GM20431 (cell line): ENCODE measurements around the gene BAHCC1.
"Not testable (repeated sequence)": the region's sequence is repeated elsewhere in the genome, so short reads cannot be mapped to it uniquely, and the experiment has no call there.

Experiments used
- in situ Hi-C: fragments of 300-500 bp; cut with MseI, MboI; formaldehyde crosslinking; loops from one replicate; pipeline ENCODE4 v1.15.0; 2020; ENCODE audit warnings: low sequenced_read_pairs; ENCODE audit not compliant: unreplicated experiment

Gene BAHCC1

DNA sequence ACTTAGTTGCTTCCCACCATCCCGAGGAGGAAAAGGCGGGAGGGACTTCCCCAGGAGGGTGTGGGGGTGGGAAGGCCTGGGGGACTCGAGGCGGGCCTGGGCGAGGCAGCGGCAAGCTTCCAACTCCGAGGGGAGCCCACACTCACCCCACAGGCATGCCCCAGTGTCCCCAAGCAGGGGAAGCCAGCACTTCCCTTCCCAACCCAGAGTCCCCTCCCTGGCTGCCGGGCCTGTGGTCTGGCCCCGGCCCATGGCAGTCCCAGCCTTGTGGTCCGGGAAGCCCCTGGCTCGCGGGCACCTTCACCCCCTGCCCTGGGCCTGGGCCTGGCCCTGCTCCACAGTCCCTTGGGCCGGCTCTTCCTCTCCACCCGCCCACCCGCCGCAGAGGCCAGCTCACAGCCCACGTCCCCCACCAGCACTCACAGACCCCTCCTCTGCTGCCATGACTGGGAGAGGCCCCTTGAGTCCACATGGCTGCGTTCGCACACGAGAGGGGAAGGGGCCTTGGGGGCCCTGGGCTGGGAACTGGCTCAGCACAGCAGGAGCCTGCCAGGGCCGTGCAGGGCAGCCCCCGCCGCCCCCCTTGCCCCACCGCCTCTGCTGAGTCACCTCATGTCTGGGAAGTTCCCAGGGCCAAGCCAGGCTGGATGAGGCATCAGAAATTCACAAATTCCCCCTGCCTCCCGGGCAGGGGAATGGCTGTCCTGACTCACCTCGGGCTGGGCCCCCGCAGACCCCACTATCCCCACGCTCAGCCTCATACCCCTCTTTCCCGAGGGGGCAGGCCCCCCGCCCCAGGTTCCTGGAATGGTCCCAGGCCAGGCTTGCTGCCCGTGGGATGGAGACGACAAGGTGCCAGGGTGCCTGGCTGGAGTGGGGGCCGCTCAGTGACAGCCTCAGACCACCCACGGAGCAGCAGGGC lies 27.8 kb downstream of the BAHCC1 start:
- in situ Hi-C loops, result no loop called here

- in situ Hi-C loops, result no loop called here
These were observed 28.4 kb downstream of the BAHCC1 start for GRCh38 chr17:81423698-81424071.

DNA sequence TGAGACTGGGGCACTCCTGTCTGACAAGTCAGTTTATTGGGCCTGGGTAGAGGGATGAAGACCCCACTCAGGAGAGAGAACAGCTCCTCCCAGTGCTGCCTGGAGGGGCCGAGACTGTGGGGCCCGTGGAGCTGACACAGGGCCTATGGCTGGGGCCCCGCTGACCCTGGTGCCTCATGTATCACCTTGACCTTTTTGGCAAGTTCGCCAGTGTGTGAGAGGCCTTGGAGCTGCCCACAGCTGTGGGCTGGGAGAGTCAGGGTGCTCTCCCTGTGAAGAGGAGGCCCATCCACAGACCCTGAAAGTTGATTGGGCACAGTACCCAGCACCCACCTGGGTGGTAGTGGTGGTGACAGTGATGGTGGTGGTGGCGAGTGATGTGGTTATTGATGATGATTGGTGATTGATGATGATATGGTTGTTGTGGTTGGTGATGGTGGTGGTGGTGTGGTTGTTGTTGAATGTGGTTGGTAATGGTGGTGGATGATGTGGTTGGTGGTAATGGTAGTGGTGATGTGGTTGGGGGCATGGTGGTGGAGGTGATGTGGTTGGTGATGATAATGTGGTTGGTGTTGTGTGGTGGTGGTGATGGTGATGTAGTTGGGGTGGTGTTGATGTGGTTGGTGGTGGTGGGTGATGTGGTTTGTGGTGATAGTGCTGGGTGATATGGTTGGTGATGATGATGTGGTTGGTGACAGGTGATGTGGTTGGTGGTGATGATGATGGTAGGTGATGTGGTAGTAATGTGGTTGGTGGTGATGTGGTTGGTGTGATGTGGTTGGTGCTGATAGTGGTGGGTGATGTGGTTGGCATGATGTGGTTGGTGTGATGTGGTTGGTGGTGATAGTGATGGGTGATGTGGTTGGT lies 29.1 kb downstream of the BAHCC1 start:
- in situ Hi-C loops, result no loop called here

GRCh38 chr17:81425041-81425440 lies 29.8 kb downstream of the BAHCC1 start:
- in situ Hi-C loops, result not testable (repeated sequence)

- in situ Hi-C loops, result not testable (repeated sequence)
These were observed 30.6 kb downstream of the BAHCC1 start for GRCh38 chr17:81425716-81426392.

DNA sequence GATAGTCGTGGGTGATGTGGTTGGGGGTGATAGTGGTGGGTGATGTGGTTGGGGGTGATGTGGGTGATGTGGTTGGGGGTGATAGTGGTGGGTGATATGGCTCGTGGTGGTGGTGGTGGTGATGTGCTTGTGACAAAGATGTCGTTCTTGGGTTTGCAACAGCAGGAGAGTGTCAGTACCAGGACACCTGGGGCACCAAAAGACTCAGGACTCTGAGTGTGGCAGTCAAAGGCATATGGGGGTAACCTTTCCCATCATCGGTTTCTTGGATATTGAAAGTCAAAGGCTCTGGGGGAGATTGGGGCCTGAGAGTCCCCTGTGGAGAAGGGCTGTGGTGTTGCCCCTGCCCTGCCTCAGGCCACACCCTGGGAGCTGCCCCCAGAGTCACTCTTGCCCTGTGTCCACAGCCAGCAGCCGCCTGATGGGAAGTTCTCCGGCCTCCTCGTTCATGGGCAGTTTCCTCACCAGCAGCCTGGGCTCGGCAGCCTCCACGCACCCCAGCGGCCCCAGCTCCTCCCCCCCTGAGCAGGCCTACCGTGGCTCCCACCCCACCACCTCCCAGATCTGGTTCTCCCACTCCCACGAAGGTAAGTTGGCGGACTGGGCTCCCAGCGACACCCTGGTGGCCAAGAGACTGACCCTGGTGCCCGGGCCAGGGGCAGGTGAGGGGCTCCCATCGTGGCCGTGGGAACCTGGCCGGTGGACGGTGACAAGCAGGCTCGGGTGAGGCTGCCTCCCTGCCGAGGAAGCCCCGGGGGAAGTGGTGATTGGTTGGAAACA lies 31.3 kb downstream of the BAHCC1 start:
- in situ Hi-C loops, result no loop called here

DNA sequence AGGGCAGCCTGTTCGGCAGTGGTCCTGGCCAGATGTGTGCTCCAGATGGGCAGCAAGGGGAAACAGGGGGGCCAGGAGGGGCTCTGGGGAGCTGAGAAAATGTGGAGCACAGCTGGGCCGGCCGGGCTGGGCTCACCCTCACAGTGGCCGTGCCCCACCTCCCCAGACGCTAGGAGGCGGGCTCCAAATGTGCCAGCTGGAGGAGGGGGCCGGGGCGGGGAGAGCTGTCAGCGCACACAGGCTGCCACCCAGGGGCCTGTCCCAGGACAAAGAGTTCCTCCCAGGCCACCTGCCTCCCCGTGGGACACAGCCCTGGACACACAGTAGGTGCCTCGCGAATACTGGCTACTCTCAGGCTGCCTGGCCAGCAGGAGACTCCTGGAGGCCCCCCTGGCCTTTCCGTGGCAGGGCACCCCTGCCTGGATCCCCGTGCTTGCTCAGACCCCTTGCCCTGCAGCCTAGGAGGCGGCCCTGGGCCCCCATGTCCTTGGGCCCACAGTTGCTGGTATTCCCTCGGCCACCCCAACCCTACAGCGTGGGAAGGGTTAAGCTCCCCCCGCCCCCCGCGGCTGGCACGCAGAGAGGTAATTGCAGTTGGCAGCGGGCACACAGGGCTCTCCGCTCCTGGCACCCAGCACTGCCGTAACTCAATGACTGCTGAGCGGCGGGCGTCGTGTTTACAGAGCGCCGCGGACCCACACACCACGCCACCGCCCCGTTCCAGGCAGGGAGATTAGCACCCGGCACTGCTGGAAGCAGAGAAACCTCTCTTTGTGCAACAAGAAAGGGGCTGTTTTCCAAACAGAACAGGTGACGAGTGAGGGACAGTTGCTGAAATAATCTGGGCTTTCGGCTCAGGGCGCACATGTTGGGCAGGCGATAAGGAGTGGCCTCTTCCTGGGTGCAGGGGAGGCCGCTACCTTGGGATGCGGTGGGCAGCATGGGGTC lies 32.2 kb downstream of the BAHCC1 start:
- in situ Hi-C loops, result no loop called here

- in situ Hi-C loops, result no loop called here
These were observed 32.9 kb downstream of the BAHCC1 start for GRCh38 chr17:81428121-81428515.

- in situ Hi-C loops, result no loop called here
These were observed 33.3 kb downstream of the BAHCC1 start for GRCh38 chr17:81428516-81428915.

- in situ Hi-C loops, result no loop called here
These were observed 33.9 kb downstream of the BAHCC1 start for GRCh38 chr17:81428948-81429774.

DNA sequence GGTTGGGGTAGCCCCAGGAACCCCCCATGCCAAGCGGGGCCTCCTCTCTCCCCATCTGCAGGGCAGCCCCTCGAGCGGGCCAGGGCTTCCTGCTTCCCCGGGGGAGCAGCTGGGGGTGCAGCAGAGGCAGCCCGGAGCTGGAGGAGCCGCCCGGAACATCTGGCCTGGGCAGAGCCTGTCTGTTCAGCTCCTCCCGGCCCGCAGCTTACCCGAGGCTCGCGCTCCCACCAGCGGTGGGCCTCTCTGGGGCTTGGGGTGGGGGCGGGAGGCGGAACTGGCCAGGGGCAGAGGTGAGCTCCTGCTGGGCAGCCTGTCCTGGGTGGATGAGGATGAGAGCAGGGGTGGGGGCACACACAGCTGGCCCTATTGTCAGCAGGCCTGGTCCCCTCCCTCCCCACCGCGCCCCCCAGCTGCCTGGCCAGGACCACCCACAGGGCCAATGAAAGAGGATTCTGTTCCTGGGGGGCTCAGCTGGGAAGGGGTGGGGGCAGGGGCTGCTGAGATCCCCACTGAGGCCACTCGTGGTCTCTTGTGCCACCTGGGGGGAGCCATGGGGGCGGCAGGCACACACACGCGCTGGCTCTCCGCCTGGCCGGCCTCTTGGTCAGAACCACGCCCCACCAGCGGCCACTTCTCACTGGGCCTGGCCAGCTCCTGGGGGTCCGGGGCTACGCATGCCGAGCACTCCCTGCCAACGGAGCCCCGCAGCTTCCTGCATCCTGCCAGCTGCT lies 34.7 kb downstream of the BAHCC1 start:
- in situ Hi-C loops, result no loop called here

DNA sequence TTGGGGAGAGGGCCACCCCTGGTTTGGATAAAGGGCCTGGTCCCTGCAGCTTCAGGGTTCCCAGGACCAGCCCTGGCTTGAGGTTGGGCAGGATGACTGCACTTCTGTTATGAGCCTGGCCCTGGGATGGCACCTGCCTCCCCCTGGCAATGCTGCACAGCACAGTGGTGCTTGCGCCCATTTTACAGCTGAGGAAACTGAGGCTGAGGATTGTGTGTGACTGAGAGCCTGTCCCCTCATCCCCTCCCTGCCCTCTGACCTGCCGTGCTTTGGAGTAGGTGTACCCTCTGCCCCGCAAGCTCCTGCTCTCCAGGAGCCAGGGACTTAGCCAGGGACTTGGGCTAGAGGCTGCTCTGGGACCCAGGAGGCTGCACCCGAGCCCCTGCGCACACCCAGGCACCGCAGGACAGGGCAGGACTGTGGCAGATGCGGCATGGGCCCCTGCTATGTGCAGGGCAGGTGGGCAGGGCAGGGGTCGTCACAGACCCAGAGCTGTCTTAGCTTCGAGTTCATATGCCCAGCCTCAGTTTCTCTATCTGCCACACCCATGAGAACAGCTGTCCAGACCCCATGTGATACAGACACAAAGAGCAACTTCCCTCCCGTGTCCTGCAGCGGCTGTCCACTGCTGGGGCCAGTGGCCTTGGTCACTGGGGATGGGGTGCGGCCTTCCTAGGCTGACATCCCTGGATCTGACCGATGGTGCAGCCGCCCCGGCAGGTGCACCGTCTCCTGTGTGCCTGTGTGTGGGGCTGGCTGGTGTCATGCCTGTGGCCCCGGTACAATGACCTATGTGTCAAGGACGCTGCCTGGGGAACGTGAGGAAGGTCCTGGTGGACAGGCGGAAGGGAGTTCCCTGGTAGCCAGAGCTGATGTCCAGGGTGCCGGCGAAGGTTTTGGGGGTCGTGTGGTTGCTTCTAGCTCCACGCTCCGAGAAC lies 36.6 kb downstream of the BAHCC1 start:
- in situ Hi-C loops, result no loop called here

DNA sequence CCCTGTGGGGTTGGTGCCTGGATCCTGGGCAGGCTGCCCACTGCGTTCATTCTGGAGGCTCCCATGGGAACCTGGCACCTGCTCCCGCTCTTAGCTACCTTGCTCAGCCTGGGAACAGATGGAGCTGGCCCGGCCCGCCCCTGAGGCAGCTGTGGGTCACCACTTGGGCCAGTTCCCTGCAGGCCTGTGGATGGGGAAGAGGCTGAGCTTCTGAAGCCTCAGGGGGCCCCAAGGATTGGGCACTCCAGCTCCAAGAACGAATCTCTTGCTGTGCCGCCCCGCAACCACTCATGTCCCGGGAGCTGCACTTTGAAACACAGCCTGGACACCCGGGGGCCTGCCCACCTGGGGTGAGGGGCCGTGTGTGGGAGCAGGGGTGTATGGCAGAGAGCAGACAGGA lies 37.7 kb downstream of the BAHCC1 start:
- in situ Hi-C loops, result no loop called here

DNA sequence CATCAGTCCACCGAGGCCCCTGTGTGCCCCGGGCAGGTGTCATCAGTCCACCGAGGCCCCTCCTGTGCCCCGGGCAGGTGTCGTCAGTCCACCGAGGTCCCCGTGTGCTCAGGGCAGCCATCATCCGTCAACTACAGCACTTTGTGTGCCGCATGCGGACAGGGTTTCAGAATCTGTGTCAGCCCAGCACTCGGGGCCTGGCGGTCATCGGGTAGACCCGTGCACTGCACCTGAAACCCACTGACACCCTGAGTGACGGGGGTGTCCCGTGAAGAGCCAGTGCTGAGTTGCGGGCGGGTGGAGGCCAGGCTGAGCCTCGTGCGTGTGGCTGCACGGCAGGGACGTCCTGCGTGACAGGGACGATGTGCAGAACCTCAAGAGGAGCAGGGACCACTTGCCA lies 38.4 kb downstream of the BAHCC1 start:
- in situ Hi-C loops, result no loop called here

GRCh38 chr17:81434072-81434471 lies 38.8 kb downstream of the BAHCC1 start:
- in situ Hi-C loops, result no loop called here

GRCh38 chr17:81434681-81435417 lies 39.6 kb downstream of the BAHCC1 start:
- in situ Hi-C loops, result no loop called here
